ENCODE results near the gene PHAF1. TPM values are rescaled to one million over a fixed set of nuclear protein-coding genes. Genes with fewer than 3 reads are reported as not detected.
A peak's percentile ranks its signal among the peaks of the same experiment; 100 is the strongest.

PHAF1 gene
- total and polyA plus RNA-seq, 12 donors = 9.0 to 27.4 (median 14.0) TPM

- DNase-seq = peak; percentile 90 to 97 (median 95)
- Histone ChIP-seq H3K36me3 (replicated peaks in 1 of 2) (no peaks in the 10 kb centered on the region), H3K27me3 (no peaks in the 10 kb centered on the region), H3K4me3 (peak overlapping the region in 1 of 4 donors; percentile 74), H3K27ac (peak overlapping the region in 2 of 5 donors; percentile 99), H3K4me1 (replicated peaks in 1 of 2) (peaks cover 29 to 49% of the 10 kb centered on the region in 2 donors), H3K9me3 (replicated peaks in 1 of 3) (no peaks in the 10 kb centered on the region)
- peak in 1 of 2 donors; percentile 28 for TF ChIP-seq POLR2A (IDR thresholded peaks at IDR 0.05)
- TF ChIP-seq, protein P1, sequence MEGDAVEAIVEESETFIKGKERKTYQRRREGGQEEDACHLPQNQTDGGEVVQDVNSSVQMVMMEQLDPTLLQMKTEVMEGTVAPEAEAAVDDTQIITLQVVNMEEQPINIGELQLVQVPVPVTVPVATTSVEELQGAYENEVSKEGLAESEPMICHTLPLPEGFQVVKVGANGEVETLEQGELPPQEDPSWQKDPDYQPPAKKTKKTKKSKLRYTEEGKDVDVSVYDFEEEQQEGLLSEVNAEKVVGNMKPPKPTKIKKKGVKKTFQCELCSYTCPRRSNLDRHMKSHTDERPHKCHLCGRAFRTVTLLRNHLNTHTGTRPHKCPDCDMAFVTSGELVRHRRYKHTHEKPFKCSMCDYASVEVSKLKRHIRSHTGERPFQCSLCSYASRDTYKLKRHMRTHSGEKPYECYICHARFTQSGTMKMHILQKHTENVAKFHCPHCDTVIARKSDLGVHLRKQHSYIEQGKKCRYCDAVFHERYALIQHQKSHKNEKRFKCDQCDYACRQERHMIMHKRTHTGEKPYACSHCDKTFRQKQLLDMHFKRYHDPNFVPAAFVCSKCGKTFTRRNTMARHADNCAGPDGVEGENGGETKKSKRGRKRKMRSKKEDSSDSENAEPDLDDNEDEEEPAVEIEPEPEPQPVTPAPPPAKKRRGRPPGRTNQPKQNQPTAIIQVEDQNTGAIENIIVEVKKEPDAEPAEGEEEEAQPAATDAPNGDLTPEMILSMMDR (IDR thresholded peaks at IDR 0.05) = peak; percentile 62 to 90 (median 83)
- 15 to 24% (median 18%) methylated on average over 17 to 43 of the region's 43 CpGs for WGBS, 4 donors
- intact Hi-C loops (cut with DNase I) = no loop called here
Measured at GRCh38 chr16:67184995-67185650, 75.4 kb downstream of the PHAF1 start.

DNA sequence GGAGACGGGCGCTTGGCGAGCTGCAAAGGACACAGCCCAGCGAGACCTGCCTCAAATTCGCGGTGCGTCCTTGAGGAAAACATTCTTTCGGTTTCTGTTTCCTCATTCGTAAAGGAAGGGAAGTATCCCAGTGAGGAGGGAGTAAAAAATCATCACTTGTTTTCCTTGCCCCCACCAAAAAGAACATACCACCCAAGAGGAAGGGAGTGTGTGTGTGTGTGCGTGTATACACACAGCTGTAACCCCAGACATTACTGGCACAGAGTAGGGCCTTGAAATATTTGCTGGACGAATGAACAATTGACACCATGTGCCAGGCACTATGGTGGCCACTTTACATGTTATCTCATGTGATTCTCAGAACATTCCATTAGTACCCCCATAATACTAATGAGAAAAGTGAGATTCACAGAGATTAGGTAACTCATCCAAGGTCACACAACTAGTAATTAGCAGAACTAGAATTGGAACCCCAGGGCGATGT lies 76.0 kb downstream of the PHAF1 start:
- TF ChIP-seq, protein P1 (IDR thresholded peaks at IDR 0.05) = peak in 2 of 6 experiments; percentile 5 to 29
- no peak for TF ChIP-seq POLR2A (IDR thresholded peaks at IDR 0.05)
- intact Hi-C loops (cut with DNase I) = no loop called here
- H3K36me3 ChIP-seq (replicated peaks in 1 of 2) = no peaks in the 10 kb centered on the region
- no peak for DNase-seq
- H3K4me1 ChIP-seq (replicated peaks in 1 of 2) = peaks cover 29 to 47% of the 10 kb centered on the region in 2 donors
- WGBS, 4 donors = 7 to 11% (median 10%) methylated on average over 10 to 12 of the region's 12 CpGs
- peak overlapping the region in 2 of 5 donors; percentile 99 for H3K27ac ChIP-seq
- no peaks in the 10 kb centered on the region for H3K9me3 ChIP-seq (replicated peaks in 1 of 3)
- no peaks in the 10 kb centered on the region for H3K27me3 ChIP-seq
- H3K4me3 ChIP-seq = no peak overlapping the region

DNA sequence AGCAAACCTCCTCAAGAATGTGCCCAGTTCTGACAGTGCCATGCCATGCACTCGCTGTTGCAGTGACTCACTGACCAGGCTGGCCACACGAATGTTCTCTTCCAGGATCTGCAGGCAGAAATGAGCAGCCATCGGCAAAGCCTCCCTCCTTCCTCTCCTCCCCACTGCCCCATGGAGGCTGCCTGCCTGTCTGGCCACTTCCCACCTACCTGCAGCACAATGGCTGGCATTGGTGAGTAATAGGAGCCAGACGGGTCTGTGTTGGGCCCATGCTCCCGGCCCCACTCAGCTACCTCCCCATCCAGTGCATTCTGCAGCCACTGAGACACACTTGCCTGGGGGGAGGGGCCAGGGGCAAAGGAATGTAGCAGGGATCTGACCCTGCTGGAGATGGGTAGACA lies 76.8 kb downstream of the PHAF1 start:
- Histone ChIP-seq H3K4me1 (replicated peaks in 1 of 2) (peaks cover 24 to 44% of the 10 kb centered on the region in 2 donors), H3K4me3 (no peak overlapping the region), H3K27me3 (no peaks in the 10 kb centered on the region), H3K36me3 (replicated peaks in 1 of 2) (no peaks in the 10 kb centered on the region), H3K27ac (peak overlapping the region in 1 of 5 donors; percentile 99), H3K9me3 (replicated peaks in 1 of 3) (no peaks in the 10 kb centered on the region)
- 38 to 48% (median 44%) methylated on average over 3 to 5 of the region's 5 CpGs for WGBS, 4 donors
- intact Hi-C loops (cut with DNase I) = no loop called here
- TF ChIP-seq, protein P1 (IDR thresholded peaks at IDR 0.05) = no peak
- TF ChIP-seq POLR2A (IDR thresholded peaks at IDR 0.05) = no peak
- DNase-seq = no peak

GRCh38 chr16:67187175-67187890 lies 77.6 kb downstream of the PHAF1 start:
- Histone ChIP-seq H3K27me3 (no peaks in the 10 kb centered on the region), H3K27ac (no peak overlapping the region), H3K9me3 (replicated peaks in 1 of 3) (no peaks in the 10 kb centered on the region), H3K4me1 (replicated peaks in 1 of 2) (peaks cover 19 to 40% of the 10 kb centered on the region in 2 donors), H3K4me3 (no peak overlapping the region), H3K36me3 (replicated peaks in 1 of 2) (no peaks in the 10 kb centered on the region)
- 87 to 91% (median 88%) methylated on average over 9 to 26 of the region's 26 CpGs for WGBS, 4 donors
- DNase-seq = no peak
- intact Hi-C loops (cut with DNase I) = no loop called here
- TF ChIP-seq, protein P1 (IDR thresholded peaks at IDR 0.05) = no peak
- no peak for TF ChIP-seq POLR2A (IDR thresholded peaks at IDR 0.05)

Measured in adrenal gland (tissue), 12 donors.